NCI-H446 (cell line): Measurements from ENCODE around the gene TMEM100.

Experiments
- DNase-seq, 2 experiments: peaks; one replicate each; lab custom pipeline; 2025; lab: John Stamatoyannopoulos, UW

Gene TMEM100, protein sequence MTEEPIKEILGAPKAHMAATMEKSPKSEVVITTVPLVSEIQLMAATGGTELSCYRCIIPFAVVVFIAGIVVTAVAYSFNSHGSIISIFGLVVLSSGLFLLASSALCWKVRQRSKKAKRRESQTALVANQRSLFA

DNA sequence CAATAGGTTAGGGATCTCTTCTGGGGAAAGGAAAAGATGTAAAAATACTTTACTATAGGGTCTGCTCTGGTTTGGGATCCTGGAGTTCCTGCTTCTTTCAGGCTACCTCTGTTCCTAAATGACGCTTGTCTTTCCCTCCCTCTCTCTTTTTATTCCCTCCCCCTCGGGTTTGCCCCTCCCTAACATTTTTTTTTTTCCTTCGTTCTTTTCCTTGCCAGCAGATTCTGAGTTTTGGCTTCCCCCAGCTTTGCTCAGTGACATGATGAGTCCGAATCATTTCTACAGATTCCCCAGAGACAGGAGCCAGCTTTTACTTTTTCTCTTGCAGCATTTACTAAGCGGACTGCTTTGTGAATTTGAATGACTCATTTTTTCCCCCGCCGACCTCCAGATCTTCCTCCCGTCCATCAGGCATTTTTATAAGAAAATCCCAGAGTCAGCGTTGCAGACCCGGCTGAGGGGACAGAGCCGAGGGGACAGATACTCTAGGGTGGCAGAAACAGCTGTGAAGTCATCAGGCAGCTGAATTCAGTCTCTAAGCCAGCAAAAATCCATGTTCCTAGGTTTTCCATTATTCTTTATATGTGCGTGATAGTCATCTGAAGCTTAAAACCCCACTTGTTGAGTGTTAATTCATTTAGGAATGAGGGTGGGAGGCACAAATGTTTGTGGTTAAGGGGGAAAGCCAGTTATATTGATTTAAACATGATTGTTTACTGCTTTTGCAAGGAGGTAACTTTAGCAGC is at the start of gene TMEM100:
TSS of gene TMEM100 (minus strand) at position 123 of the 746 bp plus-strand sequence. CDS start 1,794 bp downstream, outside the sequence.
- peak in 1 of 2 experiments; percentile 44 for DNase-seq

DNA sequence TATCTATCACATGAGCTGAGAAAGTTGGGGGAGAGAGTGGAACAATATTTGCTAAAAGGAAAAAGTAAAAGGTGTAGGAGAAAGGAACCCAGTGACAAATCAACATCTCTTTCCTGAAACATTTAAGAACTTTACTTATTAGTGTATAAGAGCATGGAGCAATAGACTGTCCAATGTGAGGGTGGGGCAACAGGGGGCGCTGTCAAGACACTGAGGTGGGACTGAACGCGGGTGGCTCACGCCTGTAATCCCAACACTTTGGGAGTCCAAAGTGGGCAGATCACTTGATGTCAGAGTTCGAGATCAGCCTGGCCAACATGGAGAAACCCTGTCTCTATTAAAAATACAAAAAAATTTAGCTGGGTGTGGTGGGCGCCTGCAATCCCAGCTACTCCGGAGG is 49.4 kb upstream of the TMEM100 start:
- DNase-seq: no peak

DNA sequence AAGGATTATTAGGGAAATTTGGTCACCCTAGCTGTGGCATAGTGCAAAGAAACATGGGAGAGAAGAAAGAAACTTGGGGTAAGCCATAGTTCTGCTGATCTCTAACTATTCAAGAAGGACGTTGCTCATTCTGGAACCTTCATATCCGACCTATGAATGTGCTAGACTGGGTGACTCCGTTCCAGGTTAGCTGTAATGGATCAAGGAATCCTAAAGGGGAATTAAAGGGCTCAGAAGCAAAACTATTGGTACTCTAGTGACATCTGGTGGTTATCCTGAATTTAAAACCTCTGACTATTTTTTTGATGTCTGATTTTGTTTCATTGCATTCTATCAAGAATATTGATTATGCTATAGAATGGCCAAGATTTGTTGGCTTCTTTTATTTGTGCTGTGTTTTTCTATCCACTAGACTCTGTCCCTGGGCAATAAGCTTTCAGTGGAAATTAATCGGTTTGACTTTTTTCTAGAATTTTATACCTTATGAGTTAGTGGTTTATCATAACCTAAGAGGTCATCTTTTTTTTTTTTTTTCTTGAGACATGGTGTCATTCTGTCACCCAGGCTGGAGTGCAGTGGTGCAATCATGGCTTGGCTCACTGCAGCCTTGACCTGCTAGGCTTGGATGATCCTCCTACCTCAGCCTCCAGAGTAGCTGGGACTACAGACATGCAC is 47.7 kb upstream of the TMEM100 start:
- DNase-seq: peak in 1 of 2 experiments; percentile 41

DNA sequence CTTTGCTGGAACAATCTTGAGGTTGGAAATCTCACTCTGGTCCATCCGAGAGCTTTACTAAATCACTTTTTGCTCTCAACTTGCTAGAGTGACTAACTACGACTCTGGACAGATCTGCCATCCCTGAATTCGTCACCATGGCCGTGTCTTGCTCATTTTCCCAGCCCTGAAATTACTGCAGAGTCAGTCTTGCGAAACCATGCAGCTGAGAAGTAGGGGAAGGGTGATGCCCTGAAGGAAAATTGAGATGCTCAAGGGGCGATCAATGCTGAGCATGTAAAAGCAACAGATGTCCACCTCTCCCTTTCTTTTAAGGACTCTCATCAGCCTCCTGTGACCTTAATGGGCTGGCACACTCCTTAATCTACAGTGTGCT is 46.9 kb upstream of the TMEM100 start:
- no peak for DNase-seq

DNA sequence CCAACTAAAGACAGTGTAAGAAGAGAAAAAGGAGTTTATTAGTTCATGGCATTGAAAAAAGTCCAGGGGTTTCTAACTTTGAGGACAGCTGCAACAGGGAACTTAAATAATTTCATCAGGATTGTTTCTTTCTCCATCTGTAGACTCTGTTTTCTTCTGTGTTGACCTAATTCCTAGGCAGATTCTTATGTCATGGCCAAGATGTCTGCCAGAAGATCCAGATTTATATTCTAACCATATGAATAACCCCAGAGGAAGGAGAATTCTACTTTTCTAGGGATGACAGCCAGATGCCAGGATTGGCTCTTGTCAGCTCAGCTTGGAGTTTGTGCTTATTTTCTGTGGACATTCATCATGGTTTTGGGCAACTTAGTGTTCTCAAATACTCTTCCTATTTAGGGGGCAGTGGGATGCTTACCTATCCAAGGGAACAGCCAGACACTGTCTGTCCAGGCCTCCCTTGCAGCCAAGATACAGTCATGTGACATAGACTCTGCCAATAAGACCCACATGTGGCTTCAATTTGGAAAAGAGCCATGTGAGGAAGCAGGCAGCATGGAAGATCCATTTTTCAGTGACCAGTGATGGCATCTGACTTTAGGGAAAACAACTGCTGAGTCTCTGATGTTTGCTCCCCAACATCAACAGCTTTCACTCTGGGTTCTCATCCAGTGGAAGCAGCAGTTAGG is 46.4 kb upstream of the TMEM100 start:
- peak in 1 of 2 experiments; percentile 12 for DNase-seq

DNA sequence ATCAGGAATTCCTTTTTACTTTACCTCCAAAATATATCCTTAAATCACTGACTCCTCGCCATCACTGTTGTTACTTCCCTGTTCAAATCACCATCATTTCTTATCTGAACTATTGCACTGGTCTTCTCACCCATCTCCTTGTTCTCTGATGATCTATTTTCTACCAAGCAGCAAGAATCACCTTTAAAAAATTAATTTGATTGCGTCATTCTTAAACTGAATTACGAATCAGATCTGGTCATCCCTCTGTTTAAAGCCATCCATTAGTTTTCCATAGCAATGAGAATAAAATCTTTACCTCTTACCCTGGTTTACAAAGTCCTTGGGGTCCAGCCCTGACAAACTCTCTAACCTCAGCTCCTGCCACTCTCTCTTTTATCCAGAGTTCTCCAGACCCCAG is 42.8 kb upstream of the TMEM100 start:
- DNase-seq: no peak

DNA sequence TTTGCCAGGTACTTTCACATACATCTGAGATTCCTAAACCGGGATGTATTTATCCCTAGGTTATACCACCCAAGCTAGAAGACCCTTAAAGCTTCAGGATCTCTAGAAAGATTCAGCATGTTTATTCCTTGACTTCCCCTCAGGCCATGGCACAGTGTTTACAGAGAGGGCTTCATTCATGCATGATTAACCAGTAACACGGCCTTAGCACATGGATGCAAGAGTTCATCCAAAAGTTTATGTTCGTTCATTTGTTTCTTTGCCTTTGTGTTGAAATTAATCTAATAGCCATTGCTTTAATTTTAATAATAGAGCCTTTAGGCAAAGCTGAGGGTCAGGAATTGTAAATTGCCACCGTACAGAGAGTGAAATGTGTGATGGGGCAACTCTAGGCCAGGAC is 41.9 kb upstream of the TMEM100 start:
- no peak for DNase-seq

DNA sequence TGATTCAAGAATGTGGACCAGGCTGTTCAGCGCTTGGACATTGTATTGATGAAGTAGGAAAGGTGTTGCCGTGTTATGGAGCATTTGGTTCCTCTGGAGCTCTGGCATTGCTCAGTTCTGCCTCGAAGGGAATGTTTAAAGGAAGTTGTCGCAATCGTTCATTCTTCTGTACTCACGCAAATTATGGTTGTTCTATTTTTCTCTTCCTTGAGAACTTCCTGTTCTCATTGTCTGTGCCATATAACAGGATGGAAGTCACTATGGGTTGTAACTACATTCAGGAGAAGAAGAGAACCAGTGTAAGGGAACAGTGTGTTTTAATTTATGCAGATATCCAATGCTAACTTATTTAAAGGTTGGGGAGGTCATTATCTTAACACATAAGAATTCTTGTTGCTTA is 41.2 kb upstream of the TMEM100 start:
- no peak for DNase-seq

DNA sequence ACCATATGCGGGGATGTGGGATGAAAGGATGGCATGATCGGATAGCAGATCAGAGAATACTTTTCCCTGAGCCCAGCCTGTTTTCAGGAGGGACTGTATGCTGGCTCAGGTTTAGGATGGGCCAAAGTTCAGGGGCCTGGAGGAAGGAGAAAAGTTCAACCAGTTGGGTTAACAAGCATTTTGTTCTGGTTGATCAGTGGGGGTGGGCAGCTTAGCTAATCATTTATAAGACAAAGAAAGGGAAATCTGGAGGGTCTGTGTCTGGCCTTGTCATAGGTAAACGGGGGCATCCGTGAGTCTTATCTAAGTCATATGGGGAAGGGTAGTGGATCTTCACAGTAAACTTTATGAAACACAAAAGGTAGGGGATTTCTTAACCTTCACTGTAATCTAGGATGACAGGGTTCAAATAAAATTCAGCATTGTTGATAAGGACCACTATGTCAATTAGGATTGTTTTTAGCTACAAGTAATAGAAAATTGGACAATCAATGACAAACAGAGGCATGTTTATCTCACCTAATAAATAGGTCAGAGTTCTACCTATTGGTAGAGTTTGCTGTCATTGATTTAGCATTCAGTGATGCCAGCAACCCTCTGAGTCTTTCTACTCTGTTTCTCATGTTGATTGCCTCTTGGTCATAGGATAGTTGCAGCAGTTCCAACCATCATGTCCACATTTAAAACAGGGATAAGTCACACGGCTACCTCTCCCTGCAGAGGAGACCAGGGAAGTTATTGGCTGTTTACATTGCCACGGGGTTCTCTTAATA is 39.6 kb upstream of the TMEM100 start:
- DNase-seq: no peak

DNA sequence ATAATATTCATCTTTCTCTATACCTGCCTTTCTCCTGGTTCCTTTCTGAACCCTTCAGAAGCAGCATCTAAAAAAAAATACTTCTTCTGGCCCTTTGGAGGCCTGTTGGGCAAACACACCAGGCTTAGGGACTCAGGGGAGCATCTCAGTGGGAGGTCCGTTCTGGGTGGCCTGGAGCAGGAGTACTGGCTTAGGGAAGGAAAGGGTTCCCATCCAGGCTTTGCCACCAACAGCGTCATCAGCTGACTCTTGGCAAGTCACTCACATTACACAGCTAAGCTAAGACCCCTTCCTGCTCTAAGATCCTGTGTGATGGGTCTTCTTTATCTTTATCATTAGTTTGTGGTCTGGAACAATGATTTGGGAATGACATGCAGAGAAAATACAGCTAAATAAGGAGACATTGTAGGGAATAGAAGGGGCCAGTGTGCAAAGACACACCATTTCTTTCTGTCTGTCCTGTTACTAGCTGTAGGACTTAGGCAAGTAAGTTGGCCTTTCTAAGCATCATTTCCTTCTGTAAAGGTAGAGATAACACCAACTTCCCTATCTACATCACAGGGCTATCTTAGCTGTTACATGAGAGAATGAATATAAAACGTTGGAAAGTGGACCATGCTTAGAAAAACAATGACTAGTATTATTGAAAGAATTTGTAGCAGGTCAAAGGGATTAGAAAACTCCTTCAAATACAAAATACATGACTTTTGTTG is 38.1 kb upstream of the TMEM100 start:
- no peak for DNase-seq

DNA sequence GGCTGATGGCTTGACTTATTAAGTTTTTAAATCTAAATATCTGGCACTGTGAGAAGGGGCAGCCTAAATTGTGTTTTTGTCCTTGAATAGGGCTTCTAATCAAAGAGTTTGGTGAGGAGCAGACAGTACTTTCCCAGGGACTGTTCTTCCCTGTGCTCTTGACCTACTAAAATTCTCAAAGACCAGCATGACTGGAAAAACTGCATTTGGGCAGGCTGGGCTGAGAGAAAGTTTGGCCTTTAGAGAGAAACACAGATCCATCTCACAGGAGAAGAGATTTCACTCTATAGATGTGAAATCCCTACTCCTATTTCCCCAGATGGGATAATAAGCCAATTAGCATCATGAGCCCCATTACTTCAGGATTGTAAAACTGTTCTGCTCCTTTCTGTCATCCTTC is 35.5 kb upstream of the TMEM100 start:
- DNase-seq: no peak

DNA sequence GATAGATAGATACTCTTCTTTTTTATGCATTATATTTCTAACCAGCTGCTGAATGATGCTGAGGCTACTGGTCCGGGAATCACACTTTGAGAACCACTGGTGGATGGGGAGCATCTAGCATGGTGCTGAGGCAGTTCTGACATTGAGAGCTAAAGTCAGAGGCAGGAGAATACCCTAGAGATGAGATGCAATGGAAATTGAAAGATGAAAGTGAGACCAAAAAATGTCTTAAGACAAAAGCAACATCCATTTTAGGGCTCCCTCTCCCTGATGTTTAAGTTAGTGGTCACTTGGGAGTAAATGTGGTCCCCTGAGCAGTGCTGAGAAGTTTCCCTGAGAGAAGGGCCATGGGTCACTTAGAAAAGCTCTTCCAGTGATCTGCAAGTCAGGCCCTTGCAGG is 35.0 kb upstream of the TMEM100 start:
- no peak for DNase-seq

DNA sequence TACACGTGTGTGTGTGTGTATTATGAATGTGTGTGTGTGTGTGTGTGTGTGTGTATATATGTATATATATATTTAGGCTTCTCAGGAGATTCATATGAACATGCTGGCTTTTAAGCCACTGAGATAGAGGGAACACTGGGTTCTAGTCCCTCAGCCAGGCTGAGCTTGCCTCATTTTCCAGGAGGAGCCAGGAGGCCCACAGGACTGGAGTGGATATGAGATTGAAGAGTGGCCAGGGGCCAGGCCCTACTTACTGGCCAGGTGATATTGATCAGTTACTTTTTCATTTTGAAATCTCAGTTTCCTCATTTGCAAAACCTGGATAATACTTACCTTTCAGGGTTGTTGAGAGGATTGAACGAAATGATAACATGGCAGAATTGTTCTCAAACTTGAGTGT is 34.0 kb upstream of the TMEM100 start:
- no peak for DNase-seq

DNA sequence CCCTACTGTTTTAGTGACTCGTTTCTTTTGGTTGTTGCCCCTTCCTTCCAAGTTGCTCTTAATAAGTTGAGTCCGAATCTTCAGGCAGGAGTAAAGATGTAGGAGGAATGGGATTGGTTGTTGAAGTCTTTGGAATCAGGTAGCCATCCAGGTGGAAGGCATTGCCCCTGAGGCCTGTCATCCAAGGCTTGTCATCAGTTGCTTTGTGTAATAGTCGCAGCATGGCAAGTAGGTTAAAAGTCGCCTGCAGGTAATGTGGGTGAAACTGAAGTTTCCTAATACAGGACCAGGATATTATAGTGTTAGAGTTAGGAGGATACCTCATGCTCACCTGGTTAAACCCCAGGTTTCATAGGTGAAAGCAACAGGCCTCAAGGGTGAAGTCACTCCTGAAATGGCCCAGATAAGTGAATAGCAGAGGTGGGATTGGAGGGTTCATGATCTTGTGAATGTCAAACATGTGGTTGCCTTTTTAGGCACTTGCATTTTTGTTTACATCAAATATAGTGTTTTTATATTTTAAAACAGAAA is 29.1 kb upstream of the TMEM100 start:
- DNase-seq: no peak

DNA sequence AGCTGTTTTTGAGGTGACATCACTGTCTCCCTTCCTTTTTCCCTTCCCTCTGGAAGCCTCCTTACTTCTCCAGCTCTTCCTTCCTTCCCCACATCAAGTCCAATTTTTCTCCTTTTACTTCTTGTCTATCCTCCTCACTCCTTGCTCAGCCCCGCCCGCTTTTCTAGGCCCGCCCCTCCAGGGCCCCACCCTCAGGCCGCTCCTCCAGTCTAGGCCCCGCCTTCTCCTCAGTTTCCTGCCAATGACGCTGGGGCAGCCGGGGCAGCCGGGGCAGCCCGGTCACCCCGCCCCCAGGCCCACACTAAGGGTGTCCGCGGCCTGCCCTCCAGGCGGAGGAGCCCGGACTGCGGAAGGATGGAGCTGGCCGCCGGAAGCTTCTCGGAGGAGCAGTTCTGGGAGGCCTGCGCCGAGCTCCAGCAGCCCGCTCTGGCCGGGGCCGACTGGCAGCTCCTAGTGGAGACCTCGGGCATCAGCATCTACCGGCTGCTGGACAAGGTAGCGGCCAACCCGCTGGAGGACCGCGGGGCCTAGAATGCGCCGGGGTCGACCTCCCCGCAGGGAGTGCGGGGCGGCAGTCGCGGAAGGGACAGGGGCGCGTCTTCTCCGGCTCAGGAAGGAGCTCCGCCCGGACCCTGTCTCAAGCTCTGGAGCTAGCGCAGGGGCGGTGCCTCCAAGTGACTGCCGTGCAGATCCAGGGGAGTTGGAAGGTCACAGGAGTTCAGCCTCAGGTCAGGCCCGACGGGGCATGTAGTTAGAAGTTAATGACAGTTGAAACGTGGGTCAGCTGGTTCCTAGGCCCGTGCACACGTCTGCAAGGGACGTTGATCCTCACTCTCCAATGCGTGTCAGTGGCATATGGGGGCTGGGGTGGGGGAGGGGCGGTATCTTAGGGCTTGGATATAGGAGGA is 28.3 kb upstream of the TMEM100 start, which contains the start of gene PCTP:
TSS of gene PCTP (plus strand) at position 302 of the 908 bp plus-strand sequence. CDS start at position 355, 53 bp downstream.
- peak; percentile 8 to 74 for DNase-seq

DNA sequence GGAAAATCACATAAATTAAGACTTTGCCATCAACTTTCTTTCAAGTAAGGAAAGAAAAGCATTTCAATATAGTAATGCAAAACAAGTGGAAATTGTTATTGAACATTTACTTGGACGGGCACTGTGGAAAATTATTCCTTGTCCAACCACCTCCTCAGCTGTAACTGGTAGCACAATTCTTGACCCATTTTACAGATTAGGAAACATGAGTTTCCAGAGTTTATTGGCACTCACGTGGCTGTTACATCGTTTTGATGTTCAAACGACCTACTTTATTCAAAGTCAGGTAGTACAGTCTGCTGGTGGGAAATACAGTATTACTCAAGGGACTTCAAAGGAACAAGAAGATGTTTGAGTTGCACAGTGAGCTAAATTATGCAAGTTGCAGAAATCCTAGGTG is 27.3 kb upstream of the TMEM100 start:
- no peak for DNase-seq

DNA sequence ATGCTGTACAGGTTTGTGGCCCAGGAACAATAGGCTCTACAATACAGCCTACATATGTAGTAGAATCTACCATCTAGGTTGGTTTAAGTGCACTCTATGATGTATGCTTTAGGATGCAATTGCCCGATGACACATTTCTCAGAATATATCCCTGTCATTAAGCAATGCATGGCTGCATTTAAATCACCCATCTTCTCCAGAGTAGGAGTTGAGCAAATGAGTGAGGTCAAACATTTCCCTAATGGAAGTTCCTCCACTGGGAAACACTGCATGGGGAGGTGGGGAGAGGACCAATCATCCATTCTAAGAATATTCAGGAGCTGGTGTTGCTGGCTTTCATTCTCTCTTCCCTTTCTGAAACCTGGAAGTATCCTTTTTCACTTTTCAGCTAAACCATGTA is 26.2 kb upstream of the TMEM100 start:
- DNase-seq: no peak

DNA sequence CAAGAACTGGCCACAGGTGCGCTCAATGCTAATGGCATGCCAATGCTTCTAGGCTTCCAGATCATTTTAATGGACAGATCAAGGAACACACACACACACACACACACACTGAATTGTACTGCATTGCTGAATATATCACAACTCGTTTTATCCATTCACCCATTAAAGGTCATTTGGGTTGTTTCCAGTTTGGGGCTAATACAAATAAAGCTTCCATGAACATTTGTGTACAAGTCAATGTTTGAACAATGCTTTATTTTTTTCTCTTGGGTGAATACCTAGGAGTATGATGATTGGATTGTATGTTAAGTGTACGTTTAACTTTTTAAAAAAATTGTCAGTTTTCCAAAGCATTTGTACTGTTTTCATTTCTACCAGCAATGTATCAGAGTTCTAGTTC is 24.5 kb upstream of the TMEM100 start:
- no peak for DNase-seq

DNA sequence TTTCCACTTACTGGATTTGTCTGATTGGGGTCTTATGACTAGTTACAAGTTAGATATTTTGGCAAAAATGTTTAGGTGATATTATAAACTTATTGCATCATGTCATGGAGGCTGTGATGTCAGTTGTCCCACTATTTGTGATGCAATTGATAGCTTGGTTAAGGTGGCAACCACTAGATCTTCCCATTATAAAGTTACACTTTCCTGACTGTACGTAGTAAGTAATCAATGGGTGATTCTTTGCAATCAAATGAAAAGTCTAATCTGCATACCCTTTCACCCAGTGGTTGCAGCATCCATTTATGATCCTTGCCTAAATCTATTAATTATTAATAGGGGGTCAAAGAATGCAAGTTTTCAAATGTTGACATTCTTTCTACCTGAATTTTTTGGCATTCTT is 23.8 kb upstream of the TMEM100 start:
- DNase-seq: no peak

DNA sequence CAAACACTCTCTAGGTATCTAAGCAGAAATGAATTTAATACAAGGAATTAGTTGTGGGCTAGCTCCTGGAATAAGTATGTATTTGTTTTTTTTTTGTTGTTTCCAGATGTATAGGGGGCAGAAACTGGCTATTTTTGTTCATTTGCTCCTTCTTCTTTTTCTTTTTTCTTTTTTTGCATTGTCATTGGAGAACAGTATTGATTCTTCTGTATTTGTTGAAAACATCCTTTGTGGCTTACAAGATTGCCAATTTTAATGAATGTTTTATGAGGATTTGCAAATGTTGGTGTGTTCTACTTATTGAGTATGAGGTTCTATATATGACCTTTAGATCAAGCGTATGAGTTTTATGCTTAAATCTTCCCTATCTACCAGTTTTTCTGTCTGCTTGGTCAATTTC is 22.6 kb upstream of the TMEM100 start:
- no peak for DNase-seq
